Tibial nerve (tissue), 4 donors: ENCODE results near the gene LTB4R. TPM values are rescaled to one million over a fixed set of nuclear protein-coding genes. Genes with fewer than 3 reads are reported as not detected.

Experiments
- DNase-seq, 2 donors: peaks; one replicate each; pipeline ENCODE4 v3.0.0-alpha.2; 2019; ENCODE audit warnings: low spot score in 2 of 2
- H3K27ac ChIP-seq, 4 donors: fragments of 200-600 bp; sonication (generic) in 3 of 4; one replicate each; pipeline ENCODE4 v1.5.1; 2017 to 2019; ENCODE audit warnings: mild to moderate bottlenecking in 1 of 4
- H3K27me3 ChIP-seq, 2 donors: fragments of 200-600 bp; sonication (generic) in 1 of 2; one replicate each; pipeline versions ENCODE4 v1.5.1 to v1.6.0; 2017 to 2019
- H3K36me3 ChIP-seq, 3 donors: fragments of 200-600 bp; sonication (generic); one replicate each; pipeline ENCODE4 v1.5.1; 2018 to 2019
- H3K4me1 ChIP-seq, 4 donors: fragments of 200-600 bp; sonication (generic) in 3 of 4; one replicate each; pipeline ENCODE4 v1.5.1; 2017 to 2019
- H3K4me3 ChIP-seq, 4 donors: fragments of 200-600 bp; sonication (generic) in 3 of 4; one replicate each; pipeline ENCODE4 v1.5.1; 2017 to 2019; ENCODE audit warnings: mild to moderate bottlenecking in 1 of 4, moderate library complexity in 1 of 4
- H3K9me3 ChIP-seq, 4 donors: fragments of 200-600 bp; sonication (generic) in 3 of 4; one replicate each; pipeline ENCODE4 v1.5.1; 2017 to 2019
- CTCF ChIP-seq, 5 experiments: fragments of 200-600 bp in 3 of 5; fragments of 450-650 bp in 2 of 5; sonication (generic) in 3 of 5; IDR thresholded peaks; one replicate each; pipeline ENCODE4 v1.5.1; 2016 to 2019; ENCODE audit warnings: antibody characterized with exemption in 5 of 5, mild to moderate bottlenecking in 3 of 5, moderate library complexity in 2 of 5
- EP300 ChIP-seq, 2 donors: sonication (generic); formaldehyde crosslinking; IDR thresholded peaks; one replicate each; pipeline ENCODE4 v1.6.1; 2017; ENCODE audit warnings: antibody characterized with exemption in 2 of 2, mild to moderate bottlenecking in 1 of 2
- POLR2A ChIP-seq, 2 donors: fragments of 450-650 bp; IDR thresholded peaks; one replicate each; pipeline ENCODE4 v1.6.1; 2017; ENCODE audit warnings: antibody characterized with exemption in 2 of 2, mild to moderate bottlenecking in 2 of 2, moderate library complexity in 2 of 2
- WGBS, 2 donors: methylation state at CpG; one replicate each; pipeline ENCODE4 v1.1.5; 2018; 5-methylcytosine and 5-hydroxymethylcytosine counted together
- total RNA-seq, 4 donors: library from RNA; depleted of rRNA; stranded (reverse); fragments of >200 nt; gene quantifications; one replicate each; pipeline ENCODE4 v1.1.0, GENCODE V29; 2016

Gene LTB4R
- total RNA-seq, 4 donors from 2014 or later = 8.4 to 14.4 (median 11.8) TPM

DNA sequence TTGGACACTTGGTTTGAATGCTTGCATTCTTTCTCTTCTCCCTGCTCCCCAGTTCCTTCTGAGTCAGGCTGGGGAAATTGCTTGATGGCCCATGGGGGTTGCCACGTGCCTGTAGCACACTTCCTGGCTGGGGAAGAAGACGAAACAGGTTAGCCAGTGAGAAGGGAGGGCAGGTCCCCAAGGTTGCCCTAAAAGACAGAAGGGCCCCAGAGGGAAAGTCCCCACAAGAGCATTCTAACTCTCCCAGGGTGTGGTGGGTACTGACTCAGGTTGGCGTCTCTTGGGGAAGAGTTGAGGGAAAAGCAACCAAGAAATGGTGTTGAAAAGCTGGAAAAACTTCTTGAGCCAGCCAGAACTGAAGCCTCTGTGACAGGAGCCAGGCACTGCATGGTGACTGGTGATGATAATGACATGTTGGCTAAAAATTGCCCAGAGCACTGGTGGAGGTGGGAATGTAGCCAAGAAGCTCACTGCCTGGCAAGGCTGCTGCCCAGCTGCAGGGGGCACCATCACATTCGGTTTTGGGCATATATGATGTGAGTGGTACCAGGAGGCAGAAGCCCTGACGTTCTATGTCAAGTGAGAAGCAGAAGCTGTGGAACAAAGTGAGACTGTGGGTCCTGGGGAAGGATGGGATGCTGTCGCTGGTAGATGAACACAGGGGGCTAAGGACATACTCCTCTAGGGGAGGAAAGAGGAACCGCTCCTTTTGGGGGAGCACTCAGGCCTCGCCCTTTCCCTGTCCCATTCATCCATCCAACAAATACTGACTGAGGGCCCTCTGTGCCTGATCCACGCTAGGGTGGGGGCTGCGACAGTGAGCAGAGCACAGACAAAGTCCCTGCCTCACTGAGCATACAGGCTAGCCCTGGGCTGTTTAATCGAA is 31.8 kb upstream of the LTB4R start:
- WGBS, 2 donors = 67 to 72% methylated on average over 10 to 11 of the region's 11 CpGs
- H3K36me3 ChIP-seq = no peaks in the 10 kb centered on the region
- peak overlapping the region in 2 of 4 donors; percentile 12 to 63 for H3K27ac ChIP-seq
- no peak overlapping the region for H3K4me3 ChIP-seq
- no peaks in the 10 kb centered on the region for H3K27me3 ChIP-seq
- H3K4me1 ChIP-seq = peaks cover 0 to 39% (median 11%) of the 10 kb centered on the region in 4 donors
- TF ChIP-seq CTCF (IDR thresholded peaks at IDR 0.05) (peak in 1 of 5 experiments; percentile 18), POLR2A (IDR thresholded peaks at IDR 0.05) (no peak), EP300 (IDR thresholded peaks at IDR 0.05) (no peak)
- H3K9me3 ChIP-seq = no peaks in the 10 kb centered on the region
- no peak for DNase-seq

DNA sequence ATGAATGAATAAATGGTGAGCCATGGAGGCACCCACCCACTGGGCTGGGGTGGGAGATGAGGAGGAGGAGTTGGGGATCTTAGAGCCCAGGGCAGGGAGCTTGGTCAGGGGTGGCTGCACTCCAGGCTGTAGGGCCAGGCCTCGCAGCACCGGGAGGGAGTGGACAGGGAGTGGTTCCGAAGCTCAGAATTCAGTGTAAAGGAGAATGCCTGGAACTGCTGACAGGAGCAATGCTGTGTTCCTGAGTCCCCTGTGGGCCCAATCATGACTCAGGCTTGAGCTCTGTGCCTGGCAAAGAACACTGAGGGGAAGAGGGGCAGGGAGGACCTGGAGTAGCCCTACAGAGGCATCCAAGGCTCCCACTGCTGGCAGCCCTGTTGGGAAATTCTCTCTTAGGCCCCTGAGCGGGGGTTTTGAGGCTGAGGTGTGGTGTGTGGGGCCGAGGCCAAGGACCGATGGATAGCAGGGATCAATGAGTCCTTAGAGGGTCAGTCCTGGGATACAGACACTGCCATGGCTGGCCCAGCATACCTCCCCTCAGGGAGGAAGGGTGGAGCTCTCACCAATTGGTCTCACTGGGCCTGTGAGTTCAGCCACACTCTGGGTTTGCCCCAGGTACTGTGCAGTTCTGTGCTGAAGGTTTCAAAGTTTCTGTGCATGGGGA is 30.4 kb upstream of the LTB4R start:
- Histone ChIP-seq H3K9me3 (no peaks in the 10 kb centered on the region), H3K27ac (peak overlapping the region in 2 of 4 donors; percentile 50 to 63), H3K4me1 (peaks cover 0 to 34% (median 11%) of the 10 kb centered on the region in 4 donors), H3K27me3 (no peaks in the 10 kb centered on the region), H3K4me3 (no peak overlapping the region), H3K36me3 (no peaks in the 10 kb centered on the region)
- TF ChIP-seq EP300 (IDR thresholded peaks at IDR 0.05) (no peak), CTCF (IDR thresholded peaks at IDR 0.05) (no peak), POLR2A (IDR thresholded peaks at IDR 0.05) (no peak)
- 77 to 79% methylated on average over 6 of the region's 6 CpGs for WGBS, 2 donors
- DNase-seq = no peak

GRCh38 chr14:24281636-24282035 is 29.7 kb upstream of the LTB4R start:
- no peak for DNase-seq
- Histone ChIP-seq H3K36me3 (no peaks in the 10 kb centered on the region), H3K9me3 (no peaks in the 10 kb centered on the region), H3K27me3 (no peaks in the 10 kb centered on the region), H3K4me3 (no peak overlapping the region), H3K27ac (no peak overlapping the region), H3K4me1 (peaks cover 0 to 34% (median 11%) of the 10 kb centered on the region in 4 donors)
- WGBS, 2 donors = 80 to 93% methylated on average over 7 of the region's 7 CpGs
- TF ChIP-seq EP300 (IDR thresholded peaks at IDR 0.05) = no peak
- TF ChIP-seq CTCF (IDR thresholded peaks at IDR 0.05) = no peak
- no peak for TF ChIP-seq POLR2A (IDR thresholded peaks at IDR 0.05)

DNA sequence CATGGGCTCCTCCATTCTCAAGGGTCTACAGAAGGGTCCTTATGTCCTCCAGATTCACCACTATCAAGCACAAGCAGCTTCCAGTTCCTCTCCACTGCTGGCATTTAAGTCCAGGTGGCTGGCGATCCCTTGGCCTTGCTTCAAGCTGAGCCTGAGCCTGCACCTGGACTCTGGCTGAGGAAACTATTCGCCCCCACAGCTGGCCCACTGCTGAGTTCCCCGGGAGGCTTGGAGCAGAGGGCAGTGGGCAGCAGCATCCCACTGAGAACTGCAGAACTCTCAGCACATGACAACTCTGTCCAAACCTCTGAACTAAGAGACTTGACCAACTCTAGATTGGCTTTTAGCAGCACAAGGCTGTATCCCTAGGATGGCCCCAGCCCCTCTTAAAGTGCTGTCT is 28.6 kb upstream of the LTB4R start:
- TF ChIP-seq EP300 (IDR thresholded peaks at IDR 0.05) = no peak
- no peak for TF ChIP-seq POLR2A (IDR thresholded peaks at IDR 0.05)
- no peak for TF ChIP-seq CTCF (IDR thresholded peaks at IDR 0.05)
- no peak overlapping the region for H3K4me3 ChIP-seq
- no peaks in the 10 kb centered on the region for H3K36me3 ChIP-seq
- H3K9me3 ChIP-seq = no peaks in the 10 kb centered on the region
- no peaks in the 10 kb centered on the region for H3K27me3 ChIP-seq
- no peak overlapping the region for H3K27ac ChIP-seq
- H3K4me1 ChIP-seq = peaks cover 0 to 30% (median 8%) of the 10 kb centered on the region in 4 donors
- DNase-seq = no peak
- WGBS, 2 donors = 68 to 76% methylated on average over 3 of the region's 3 CpGs
